Medulla oblongata (tissue), 1 donor: ENCODE measurements around the gene SLC34A3.
"Not testable (repeated sequence)": the region's sequence is repeated elsewhere in the genome, so short reads cannot be mapped to it uniquely, and the experiment has no call there.

Experiments
- DNase-seq: peaks from one replicate; pipeline ENCODE4 v3.0.0-alpha.2; 2015; ENCODE audit errors: extremely low spot score

The SLC34A3 gene

DNA sequence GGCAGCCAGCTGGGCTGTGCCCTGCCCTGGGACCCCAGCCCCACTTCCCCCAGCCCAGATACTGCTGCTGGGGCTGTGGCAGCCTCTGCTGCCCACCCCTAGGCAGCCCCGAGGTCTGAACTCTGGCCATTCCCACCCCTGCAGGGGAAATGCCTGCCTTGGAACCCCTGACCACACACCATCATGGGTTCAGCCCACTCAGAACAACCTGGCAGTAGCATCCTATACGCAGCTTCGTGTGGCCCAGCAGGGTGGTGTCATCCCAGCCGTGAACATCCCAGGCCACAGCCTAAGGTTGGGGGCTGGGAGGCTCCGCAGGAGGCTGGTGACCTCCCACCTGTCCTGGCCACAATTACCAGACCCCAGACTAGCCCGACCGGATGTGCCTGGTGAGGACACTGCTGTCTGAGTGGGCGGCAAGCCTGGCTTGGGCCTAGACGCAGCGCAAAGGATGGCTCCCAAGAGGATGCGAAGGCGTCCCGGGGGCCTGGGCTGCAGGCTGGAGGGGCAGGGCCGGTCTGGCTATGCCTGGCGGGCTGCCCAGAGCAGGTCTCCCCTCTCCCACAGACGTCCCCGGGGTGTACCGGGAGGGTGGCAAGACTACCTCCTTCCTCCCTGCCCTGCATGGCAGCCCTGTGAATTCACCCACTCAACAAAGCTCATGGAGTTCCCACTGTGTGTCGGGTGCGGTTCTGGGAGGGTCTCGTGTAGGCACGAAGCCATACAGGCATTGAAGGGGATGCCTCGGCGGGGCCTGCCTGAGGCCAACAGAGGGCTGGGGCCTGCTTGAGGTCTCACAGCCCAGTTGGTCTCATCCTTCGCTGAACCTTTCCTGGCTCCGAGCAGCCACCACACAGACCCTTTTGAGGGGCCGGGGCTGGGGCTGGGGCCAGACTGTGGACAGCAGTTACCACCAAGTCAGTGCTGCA is 1.5 kb upstream of the SLC34A3 start:
- no peak for DNase-seq

DNA sequence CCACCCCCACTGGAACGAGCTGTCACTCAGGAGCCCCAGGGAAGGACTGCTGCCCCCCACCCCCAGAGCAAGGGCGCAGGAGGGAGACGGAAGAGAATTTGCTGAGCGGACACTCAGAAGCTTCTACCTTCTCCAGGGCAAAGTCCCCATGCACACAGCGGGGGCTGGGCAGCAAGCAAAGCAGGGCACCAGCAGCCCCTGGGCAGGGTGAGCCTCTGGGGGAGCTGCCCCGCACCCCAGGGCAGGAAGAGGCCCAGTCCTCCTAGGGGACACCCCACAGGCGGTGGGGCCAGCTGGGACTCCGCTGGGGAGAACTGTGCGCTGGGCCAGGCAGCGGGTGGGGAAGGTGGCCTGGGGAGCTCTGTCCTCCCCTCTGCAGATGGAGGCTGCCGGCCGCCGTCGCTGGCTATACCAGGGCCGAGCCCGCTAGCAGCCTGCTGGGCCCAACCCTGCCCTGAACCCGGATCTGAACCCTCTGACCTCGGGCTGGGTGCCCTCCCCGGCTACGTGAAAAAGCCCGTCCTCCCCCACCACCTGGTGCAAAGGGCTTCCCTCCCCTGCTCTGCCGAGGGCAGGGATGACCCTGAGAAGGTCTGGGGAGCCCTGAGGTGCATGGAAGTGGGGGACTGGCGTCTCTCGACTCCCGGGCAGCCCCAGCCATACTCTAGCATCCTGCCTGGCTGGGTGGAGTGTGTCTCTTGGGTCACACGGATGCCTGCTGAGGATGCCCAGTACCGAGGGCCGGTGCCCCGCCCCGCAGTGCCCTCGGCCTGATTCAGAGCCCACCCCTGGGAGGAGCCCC is 597 bp upstream of the SLC34A3 start:
- no peak for DNase-seq

DNA sequence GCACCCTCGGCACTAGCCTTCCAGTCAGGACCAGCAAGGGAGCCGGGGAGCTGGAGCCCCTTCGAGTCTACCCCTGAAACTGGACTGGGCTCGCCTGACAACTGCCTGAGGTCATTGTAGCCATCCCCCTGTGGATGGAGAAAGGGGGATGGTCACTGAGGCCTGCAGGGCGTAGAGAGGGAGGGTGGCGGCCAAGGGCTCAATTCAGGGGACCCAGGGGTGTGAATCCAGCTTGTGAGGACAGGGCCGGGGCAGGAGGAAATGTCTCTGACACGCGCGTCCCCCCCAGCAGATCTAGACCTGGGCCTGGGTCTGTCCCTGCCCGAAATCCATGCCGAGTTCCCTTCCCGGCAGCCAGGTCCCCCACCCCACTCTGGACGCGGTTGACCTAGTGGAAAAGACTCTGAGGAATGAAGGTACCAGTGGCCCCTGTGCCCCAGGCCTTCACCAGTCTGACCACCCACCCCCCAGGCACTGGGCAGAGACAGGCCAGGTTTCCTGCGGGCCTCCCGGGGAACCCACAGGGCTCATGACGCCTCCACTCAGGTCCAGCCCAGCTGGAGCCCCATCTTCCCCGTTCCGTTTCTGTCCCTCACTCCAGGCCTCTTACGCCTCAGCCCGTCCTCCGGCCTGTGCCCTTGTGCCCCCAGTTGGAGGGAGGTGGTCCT is 805 bp downstream of the SLC34A3 start:
- DNase-seq = no peak

DNA sequence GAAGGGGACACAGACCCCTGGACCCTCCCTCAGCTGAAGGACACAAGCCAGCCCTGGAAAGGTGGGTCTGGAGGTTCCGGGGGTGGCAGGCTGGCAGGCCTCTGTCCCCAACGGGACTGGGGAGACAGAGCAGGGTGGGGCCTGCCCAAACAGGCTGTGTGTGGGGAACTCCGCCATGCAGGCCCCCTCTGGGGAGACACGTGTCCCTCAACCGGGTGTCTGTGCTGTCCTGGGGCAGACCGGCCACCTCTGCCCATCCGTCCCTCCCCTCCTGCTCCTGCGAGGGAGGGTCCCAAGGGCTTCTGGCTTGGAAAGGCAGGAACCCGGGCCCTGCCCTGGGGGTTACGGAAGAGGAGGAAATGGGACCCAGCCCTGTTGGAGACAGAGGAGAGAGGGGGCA is 1.4 kb downstream of the SLC34A3 start:
- DNase-seq = no peak

DNA sequence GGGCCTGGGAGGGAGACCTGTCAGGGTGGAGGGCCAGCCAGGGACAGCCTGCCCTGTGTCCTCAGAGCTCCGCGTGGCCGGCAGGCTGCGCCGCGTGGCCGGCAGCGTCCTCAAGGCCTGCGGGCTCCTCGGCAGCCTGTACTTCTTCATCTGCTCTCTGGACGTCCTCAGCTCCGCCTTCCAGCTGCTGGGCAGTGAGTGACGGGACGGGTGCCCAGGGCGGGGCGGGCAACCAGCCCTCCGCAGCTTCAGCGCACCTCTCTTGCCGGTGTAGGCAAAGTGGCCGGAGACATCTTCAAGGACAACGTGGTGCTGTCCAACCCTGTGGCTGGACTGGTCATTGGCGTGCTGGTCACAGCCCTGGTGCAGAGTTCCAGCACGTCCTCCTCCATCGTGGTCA is 1.8 kb downstream of the SLC34A3 start:
- DNase-seq = no peak

DNA sequence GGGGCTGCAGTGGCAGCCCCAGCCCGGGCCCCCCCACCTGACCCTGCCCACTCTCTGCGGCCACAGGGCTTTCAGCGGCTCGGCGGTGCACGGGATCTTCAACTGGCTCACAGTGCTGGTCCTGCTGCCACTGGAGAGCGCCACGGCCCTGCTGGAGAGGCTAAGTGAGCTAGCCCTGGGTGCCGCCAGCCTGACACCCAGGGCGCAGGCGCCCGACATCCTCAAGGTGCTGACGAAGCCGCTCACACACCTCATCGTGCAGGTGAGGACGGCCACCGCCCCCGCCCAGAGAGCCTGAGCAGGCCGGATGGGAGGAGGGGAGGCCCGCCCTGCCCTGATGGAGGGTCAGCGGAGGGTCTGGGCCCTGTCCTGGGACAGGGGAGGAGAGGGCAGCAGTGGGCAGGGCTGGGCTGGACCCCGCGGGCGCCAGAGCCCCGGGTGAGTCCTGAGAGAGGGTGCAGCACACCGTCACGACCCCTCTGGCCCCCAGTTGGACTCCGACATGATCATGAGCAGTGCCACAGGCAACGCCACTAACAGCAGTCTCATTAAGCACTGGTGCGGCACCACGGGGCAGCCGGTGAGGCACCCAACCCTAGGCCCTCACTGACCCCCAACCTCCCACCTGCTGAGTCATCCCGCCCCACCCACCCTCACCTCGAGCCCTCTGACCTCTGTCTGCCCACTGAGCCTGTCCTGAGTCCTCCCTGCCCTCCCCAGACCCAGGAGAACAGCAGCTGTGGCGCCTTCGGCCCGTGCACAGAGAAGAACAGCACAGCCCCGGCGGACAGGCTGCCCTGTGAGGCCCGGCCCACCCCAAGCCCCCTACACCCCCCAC is 2.7 kb downstream of the SLC34A3 start:
- no peak for DNase-seq

DNA sequence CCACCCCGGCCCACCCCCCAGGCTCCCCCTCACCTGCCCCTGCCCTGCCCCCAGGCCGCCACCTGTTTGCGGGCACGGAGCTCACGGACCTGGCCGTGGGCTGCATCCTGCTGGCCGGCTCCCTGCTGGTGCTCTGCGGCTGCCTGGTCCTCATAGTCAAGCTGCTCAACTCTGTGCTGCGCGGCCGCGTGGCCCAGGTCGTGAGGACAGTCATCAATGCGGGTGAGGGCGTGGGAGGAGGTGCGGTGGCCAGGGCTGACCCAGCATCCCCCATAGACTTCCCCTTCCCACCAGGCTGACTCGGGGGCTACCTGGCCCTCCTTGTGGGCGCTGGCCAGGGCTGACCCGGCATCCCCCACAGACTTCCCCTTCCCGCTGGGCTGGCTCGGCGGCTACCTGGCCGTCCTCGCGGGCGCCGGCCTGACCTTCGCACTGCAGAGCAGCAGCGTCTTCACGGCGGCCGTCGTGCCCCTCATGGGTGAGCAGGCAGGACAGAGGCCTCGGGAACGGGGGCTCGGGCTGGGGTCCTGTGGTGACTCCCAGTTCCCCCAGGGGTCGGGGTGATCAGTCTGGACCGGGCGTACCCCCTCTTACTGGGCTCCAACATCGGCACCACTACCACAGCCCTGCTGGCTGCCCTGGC is 3.5 kb downstream of the SLC34A3 start:
- DNase-seq = no peak

DNA sequence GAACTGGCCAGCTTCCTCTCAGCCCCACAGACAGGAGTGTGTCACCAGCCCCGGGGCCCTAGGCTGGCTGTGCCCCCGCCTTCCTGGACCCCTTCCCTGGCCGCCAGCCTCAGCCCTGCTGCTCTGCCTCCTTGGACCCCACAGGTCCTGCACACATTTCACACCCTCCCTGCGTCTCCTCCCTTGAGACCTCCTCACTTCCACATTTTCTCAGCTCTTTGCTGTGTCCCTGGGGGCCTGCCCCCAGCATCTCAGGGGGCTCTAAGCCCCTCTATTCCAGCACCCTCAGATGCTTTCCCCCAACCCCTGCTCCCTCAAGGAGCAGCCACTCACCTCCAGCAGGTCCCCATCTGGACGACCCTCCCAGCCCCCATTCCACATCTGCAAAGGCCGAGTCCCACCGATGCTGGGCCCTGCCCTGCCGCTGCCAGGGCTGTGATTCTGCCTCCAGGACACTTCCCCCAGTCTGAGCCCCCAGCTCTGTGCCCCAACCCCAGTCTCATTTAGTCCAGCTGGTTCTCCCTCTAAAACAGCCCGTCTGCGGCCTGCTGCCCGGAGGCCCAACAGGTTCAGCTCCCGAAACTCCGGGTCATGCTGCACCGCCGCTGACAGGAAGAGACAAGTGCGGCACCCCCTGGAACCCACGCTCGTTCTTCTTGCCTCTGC is 4.2 kb downstream of the SLC34A3 start:
- DNase-seq = no peak

DNA sequence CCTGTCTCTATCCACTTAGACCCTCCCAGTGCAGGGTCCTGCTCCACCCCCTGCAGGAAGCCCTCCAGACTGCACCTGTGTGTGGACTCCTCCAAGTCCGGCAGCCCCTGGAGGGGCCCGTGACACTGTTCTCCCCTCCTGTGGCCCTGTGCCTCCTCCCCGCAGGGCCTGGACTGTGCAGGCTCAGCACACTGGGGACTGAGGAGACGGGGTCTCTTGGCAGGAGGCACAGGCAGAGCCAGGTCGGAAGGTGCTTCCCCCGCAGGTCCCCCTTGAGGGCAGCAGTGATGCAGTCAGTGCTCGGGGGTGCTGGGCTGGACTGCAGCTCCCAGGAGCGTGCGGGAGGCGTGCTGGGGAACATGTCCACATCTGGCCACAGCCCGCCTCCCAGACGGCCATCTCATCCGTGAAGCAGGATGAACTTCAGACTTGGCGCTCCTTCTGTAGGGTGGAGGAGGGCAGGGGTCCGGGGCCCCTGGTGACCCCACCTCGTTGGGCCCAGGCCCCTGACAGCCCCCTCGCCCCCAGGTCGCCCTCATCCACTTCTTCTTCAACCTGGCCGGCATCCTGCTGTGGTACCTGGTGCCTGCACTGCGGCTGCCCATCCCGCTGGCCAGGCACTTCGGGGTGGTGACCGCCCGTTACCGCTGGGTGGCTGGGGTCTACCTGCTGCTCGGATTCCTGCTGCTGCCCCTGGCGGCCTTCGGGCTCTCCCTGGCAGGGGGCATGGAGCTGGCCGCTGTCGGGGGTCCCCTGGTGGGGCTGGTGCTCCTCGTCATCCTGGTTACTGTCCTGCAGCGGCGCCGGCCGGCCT is 4.9 kb downstream of the SLC34A3 start:
- no peak for DNase-seq

DNA sequence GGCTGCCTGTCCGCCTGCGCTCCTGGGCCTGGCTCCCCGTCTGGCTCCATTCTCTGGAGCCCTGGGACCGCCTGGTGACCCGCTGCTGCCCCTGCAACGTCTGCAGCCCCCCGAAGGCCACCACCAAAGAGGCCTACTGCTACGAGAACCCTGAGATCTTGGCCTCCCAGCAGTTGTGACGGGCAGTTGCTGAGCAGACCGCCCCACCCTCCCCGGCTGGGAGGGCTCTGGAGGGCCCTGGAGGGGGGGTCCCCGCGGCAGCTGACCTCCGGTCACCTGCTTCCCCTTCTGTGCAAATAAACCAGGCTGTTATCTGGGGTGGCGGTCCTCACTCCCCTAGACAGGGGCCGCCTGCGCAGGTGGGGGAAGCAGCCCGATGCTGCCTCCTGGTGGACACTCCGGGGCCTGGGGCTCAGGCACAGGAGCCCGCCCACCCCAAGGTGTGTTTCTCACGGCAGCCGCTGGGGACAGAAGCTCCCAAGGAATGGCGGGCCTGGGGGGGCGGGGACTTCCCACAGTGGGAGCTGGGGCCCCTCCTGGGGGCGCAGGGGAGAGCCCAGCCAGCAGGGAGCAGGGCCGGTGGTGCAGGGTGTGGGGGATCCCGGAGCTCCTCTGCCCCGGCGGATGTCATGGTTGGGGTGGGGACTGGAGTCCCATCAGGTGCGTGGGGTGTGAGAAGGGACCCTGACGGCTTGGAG is 5.7 kb downstream of the SLC34A3 start:
- DNase-seq = peak; percentile 85

DNA sequence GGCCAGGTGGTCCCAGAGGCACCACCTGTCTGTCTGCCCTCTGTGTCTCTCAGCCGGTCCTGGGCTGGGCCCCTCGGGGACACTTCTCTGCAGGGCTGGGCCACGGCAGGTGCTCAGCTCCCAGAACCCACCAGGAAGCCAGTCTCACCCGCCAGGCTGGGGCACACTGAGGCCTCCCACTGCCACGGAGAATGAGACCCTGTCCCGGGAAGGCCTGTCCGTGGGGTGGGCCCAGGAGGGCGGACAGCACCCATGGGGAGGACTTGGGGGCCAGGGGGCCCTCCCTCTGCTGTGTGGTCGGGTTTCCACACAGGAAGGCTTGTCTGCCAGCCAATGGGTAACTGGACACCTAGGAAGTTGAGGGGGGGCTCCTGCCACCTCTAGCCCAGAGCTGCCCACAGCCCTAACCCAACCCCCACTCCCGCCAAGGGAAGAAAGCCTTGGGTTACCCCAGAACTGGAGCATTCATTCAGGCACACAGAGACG is 6.3 kb downstream of the SLC34A3 start:
- DNase-seq = no peak

DNA sequence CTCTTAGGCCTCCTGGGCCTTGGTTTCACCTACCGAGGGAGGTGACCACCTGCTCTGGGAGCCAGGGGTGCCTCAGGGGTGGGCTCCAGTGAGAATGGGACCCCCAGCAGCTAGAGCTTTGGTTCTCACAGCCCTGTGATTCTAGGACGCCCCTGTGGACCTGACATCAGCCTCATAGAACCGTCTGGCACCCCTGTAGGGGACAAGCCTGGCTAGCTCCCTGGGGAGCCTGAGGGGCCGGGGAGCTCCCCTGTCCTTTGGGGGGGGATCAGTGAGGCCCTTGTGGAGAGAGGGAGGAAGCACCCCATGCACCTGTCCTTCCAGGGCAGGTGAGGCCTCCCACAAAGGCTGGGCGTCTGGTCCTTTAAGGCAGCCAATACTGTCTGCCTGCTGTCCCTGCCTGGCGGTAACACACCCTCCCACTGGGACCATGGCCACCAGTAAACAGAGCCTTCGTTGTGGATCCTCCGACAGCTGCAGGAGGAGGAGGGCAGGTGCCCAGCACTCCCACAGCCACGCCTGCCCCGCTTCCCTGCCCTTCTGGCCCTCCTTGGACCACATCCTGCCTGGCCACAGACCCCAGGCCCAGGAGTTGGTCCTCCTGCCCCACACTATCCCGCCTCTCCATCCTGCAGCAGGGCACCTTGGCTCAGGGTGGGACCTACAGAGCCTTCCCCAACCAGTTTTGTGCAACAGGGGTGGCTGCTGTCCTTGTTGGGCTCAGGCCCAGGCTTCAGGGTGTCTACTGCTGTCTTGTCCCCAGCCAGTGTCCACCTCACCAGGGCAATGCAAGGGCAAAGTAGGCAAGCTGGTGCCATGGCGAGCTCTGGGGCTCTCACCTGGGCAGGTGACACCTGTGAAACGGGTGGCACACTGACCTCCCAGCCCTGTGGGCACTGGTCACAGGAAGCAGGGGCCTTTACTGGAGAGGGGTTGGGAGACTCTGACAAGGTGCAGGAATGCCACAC is 7.3 kb downstream of the SLC34A3 start:
- peak; percentile 86 for DNase-seq

DNA sequence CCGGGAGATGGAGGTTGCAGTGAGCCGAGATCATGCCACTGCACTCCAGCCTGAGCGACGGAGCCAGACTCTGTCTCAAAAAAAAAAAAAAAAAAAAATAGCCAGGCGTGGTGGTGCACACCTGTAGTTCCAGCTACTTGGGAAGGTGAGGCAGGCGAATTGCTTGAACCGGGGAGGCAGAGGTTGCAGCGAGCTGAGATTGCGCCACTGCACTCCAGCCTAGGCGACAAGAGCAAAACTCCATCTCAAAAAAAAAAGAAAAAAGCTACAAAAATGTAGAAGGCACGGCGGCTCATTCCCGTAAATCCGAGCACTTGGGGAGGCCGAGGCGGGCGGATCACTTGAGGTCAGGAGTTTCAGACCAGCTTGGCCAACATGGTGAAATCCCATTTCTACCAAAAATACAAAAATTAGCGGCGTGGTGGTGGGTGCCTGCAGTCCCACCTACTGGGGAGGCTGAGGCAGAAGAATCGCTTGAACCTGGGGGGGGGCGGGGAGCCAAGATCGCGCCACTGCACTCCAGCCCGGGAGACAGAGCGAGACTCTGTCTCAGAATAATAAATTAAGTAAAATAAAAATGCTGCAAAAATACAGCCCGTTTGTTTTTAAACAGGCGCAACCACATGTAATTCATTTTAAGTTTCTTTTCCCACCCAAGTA is 9.0 kb downstream of the SLC34A3 start:
- not testable (repeated sequence) for DNase-seq

DNA sequence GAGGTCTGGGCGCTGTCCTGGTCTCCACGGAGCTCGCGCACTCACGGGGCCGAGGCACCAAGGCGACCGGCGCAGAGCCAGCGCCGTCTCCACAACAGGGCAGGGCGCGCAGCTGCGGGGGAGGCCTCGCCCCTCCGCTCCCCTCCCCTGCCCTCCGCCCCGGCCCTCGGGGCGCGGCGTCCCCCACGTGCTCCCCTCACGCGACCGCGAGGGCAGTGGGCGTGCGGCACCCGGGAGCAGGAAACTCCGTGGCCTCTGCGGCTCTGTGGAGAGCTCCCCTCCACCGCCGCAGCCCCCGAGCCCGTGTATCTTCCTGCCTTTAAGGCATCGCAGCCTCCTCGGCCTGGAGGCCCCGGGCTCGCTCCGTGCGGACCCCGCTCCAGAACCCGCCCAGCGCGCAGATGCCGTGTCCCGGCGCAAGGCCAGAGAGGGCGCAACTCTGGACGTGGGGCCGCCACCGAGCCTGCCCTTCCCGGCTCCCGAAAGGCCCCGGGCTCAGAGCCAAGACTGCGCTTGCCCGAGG is 9.7 kb downstream of the SLC34A3 start:
- DNase-seq = peak; percentile 86

DNA sequence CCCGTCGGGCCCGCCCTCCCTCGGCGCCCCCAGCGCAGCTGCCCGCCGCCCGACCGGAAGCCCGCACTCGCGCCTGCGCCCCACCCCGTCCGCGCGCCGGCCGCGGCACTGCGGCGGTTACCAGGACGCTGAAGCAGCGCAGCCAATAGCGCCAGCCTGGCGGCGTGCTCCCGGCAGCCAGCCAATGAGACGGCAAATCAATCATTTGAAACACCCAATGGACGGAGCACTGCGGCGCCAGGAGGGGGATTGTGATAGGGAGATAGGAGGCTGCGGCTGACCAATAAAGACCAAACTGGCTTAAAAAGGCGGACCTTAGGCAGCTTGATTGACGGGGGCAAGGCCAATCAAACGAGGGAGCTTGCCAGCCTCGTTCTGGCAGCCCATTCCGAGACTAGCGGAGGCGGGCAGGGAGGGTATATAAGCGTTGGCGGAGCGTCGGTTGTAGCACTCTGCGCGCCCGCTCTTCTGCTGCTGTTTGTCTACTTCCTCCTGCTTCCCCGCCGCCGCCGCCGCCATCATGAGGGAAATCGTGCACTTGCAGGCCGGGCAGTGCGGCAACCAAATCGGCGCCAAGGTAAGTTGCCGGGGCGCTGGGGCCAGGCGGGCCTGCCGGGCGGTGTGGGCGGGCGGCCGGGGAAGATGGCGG is 10.3 kb downstream of the SLC34A3 start, which contains the start of gene TUBB4B:
Gene TUBB4B, plus strand, starts transcription at position 447 of the 649 bp plus-strand sequence. Its CDS starts 74 bp downstream, at position 521.
- DNase-seq = peak; percentile 100
